ENCODE measurements around the gene ELMO2. TPM values are rescaled to one million over a fixed set of nuclear protein-coding genes. Genes with fewer than 3 reads are reported as not detected.
A peak's percentile ranks its signal among the peaks of the same experiment; 100 is the strongest.

The ELMO2 gene
- total RNA-seq, 1 donor from 2014 or later = 50.2 TPM

DNA sequence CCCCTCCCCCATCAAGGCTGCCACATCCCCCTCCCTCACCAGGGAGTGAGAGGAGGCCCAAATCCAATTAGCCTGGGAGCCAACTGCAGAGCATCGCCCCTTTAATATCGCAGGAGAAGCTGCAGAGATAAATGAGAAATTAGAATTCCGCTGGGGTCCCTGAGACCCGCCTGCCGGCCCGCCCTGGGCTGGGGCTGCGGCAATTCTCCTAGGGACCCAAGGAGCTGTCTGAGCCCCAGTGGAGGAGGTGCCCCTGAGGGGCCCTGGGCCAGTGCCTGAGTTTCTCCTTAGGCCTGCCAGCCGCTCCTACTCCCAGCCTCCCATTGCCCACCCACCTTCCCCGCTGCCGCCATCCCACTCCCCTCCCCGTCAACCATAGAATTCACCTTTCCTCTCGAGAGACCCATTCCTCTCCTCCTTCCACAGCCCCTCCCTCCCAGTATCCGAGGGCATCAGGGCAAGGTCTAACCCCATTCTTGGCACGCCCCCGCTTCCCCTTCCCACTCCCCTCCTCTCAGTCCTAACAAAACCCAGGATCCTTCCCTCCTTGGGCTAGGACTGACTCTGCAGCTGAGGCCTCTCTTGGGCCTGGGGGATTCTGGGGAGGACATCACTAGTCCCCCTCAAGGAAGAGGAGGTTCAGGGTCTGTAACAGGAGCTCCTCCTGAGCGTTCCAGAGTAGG, 78.1 kb downstream of the ELMO2 start:
- DNase-seq (ENCODE audit: low read depth) = no peak
- peaks cover 61% of the 10 kb centered on the region for H3K27me3 ChIP-seq (ENCODE audit: control insufficient read depth, insufficient read depth, low read length)
- H3K4me3 ChIP-seq (ENCODE audit: low read depth, low read length) = no peak overlapping the region
- no peaks in the 10 kb centered on the region for H3K36me3 ChIP-seq (ENCODE audit: control insufficient read depth, insufficient read depth, low read length)
- no peak for TF ChIP-seq CTCF (IDR thresholded peaks at IDR 0.05; ENCODE audit: insufficient read depth, low read length, poor library complexity, severe bottlenecking)

DNA sequence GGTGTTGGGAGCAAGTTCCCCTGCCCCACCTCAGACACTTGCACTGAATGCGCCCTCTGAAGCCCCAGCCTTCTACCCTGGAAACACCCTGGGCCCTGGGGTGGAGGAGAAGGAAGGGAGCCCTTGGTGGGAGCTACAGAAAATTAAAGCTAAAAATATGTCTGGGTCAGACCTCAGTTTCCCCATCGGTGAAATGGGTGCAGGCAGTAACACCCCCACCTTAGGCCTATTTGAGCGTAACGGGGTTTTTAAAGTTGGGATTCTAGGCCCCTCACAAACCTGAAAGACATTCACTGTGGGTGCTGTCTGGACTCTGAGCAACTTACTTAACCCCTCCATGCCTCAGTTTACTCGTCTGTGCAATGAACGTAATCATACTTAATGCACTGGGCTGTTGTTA, 78.9 kb downstream of the ELMO2 start:
- no peak for DNase-seq (ENCODE audit: low read depth)
- Histone ChIP-seq H3K4me3 (ENCODE audit: low read depth, low read length) (no peak overlapping the region), H3K27me3 (ENCODE audit: control insufficient read depth, insufficient read depth, low read length) (peaks cover 54% of the 10 kb centered on the region), H3K36me3 (ENCODE audit: control insufficient read depth, insufficient read depth, low read length) (no peaks in the 10 kb centered on the region)
- no peak for TF ChIP-seq CTCF (IDR thresholded peaks at IDR 0.05; ENCODE audit: insufficient read depth, low read length, poor library complexity, severe bottlenecking)

- H3K36me3 ChIP-seq (ENCODE audit: control insufficient read depth, insufficient read depth, low read length) = no peaks in the 10 kb centered on the region
- H3K4me3 ChIP-seq (ENCODE audit: low read depth, low read length) = no peak overlapping the region
- no peak for TF ChIP-seq CTCF (IDR thresholded peaks at IDR 0.05; ENCODE audit: insufficient read depth, low read length, poor library complexity, severe bottlenecking)
- H3K27me3 ChIP-seq (ENCODE audit: control insufficient read depth, insufficient read depth, low read length) = peaks cover 39% of the 10 kb centered on the region
- no peak for DNase-seq (ENCODE audit: low read depth)
Measured at GRCh38 chr20:46325789-46326188, 80.6 kb downstream of the ELMO2 start.

DNA sequence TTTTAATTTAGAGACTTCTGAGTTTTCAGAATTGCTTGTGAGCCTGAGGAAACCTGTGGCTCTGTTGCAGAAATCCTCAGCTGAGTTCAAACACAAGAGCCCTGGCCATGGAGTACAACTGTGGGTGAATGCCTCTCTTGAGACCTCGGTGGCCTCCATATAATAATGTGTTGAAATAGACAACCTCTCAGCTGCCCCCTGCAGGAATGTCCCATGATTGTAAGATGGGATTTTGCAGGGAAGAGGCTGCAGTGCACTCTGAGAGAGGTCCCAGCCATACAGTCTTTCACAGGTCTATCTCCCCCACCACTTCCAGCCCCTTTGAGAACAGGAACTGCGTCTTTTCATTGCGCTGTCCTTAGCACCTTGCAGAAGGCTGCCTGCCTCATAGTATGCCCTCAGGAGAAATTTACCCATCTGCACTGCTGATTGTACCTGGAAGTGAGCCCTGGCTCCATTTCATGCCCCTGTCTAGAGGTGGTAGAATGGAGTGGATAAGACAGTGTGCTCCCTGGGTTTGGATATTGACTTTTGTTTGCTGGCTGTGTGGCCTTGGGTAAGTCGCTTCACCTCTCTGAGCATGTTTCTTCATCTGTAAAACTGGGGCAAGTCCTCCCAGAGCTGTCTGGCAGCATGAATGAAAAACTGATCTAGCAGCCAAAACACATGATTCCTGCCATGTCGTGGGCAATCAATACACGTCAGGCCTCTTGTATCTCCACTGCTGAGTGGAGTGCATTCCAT, 81.3 kb downstream of the ELMO2 start:
- no peak for DNase-seq (ENCODE audit: low read depth)
- peak; percentile 38 for TF ChIP-seq CTCF (IDR thresholded peaks at IDR 0.05; ENCODE audit: insufficient read depth, low read length, poor library complexity, severe bottlenecking)
- Histone ChIP-seq H3K4me3 (ENCODE audit: low read depth, low read length) (no peak overlapping the region), H3K36me3 (ENCODE audit: control insufficient read depth, insufficient read depth, low read length) (no peaks in the 10 kb centered on the region), H3K27me3 (ENCODE audit: control insufficient read depth, insufficient read depth, low read length) (peaks cover 34% of the 10 kb centered on the region)

DNA sequence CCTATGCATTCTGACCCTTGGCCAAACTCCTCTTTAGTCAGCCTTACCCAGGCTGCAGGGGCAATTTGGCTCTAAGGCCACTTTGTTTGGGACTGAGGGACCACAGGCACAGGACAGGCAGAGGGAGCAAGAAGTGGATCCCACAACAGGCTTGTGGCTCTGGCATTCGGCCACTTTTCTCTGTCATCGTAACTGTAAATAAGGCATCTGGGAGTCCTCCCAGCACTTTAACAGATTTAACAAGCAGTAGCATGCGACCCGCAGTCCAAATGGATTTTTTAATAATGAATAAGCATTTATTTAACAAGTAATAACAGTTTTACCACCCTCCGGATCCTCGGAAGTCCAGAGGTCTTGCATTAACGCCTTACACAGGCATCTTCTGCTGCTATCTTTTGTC, 82.0 kb downstream of the ELMO2 start:
- peaks cover 32% of the 10 kb centered on the region for H3K27me3 ChIP-seq (ENCODE audit: control insufficient read depth, insufficient read depth, low read length)
- no peak for DNase-seq (ENCODE audit: low read depth)

More for the DNA sequence above, 82.0 kb downstream of the ELMO2 start:
- TF ChIP-seq CTCF (IDR thresholded peaks at IDR 0.05; ENCODE audit: insufficient read depth, low read length, poor library complexity, severe bottlenecking) = no peak
- H3K4me3 ChIP-seq (ENCODE audit: low read depth, low read length) = no peak overlapping the region
- no peaks in the 10 kb centered on the region for H3K36me3 ChIP-seq (ENCODE audit: control insufficient read depth, insufficient read depth, low read length)

Data from kidney epithelial cell (primary cell).